MM.1S (cell line): ENCODE measurements around the gene CEMP1.

Experiments
- DNase-seq: peaks from one replicate; pipeline ENCODE4 v3.0.0-alpha.2; 2015
- H2AFZ ChIP-seq: fragments of 300-600 bp; sonication (generic); 2 replicates; pipeline ENCODE4 v1.6.0; 2016; ENCODE audit warnings: antibody characterized with exemption, low read length
- H3F3A ChIP-seq: fragments of 300-600 bp; sonication (generic); 2 replicates; pipeline ENCODE4 v1.6.1; 2016; ENCODE audit warnings: mild to moderate bottlenecking, antibody characterized with exemption, low read length, moderate library complexity, mixed read lengths; ENCODE audit not compliant: insufficient read depth
- H3K27ac ChIP-seq: fragments of 300-600 bp; sonication (generic); 2 replicates; pipeline ENCODE4 v1.5.1; 2016; ENCODE audit warnings: mild to moderate bottlenecking, low read length
- H3K27me3 ChIP-seq: fragments of 300-600 bp; sonication (generic); replicated peaks from 2 replicates; pipeline ENCODE4 v1.6.0; 2016; ENCODE audit warnings: low read length; ENCODE audit not compliant: insufficient read depth
- H3K36me3 ChIP-seq: fragments of 300-600 bp; sonication (generic); replicated peaks from 2 replicates; pipeline ENCODE4 v1.6.1; 2016; ENCODE audit warnings: mild to moderate bottlenecking, low read length, mixed read lengths; ENCODE audit not compliant: insufficient read depth
- H3K4me1 ChIP-seq: fragments of 300-600 bp; sonication (generic); 2 replicates; pipeline ENCODE4 v1.6.1; 2016; ENCODE audit warnings: low read length, mixed read lengths
- H3K4me2 ChIP-seq: fragments of 300-600 bp; sonication (generic); 2 replicates; pipeline ENCODE4 v1.6.0; 2016; ENCODE audit warnings: low read depth, low read length
- H3K4me3 ChIP-seq: fragments of 300-600 bp; sonication (generic); 2 replicates; pipeline ENCODE4 v1.5.1; 2016; ENCODE audit warnings: low read length, mixed read lengths
- H3K79me2 ChIP-seq: fragments of 300-600 bp; sonication (generic); 2 replicates; pipeline ENCODE4 v1.6.1; 2016; ENCODE audit warnings: mixed run types, low read length, mixed read lengths
- H3K9ac ChIP-seq: fragments of 300-600 bp; sonication (generic); 2 replicates; pipeline ENCODE4 v1.6.1; 2016; ENCODE audit warnings: low read length, mixed read lengths
- H3K9me2 ChIP-seq: fragments of 300-600 bp; sonication (generic); replicated peaks from 2 replicates; pipeline ENCODE4 v1.6.1; 2016; ENCODE audit warnings: mild to moderate bottlenecking, low read length, mixed read lengths; ENCODE audit not compliant: insufficient read depth
- H3K9me3 ChIP-seq: fragments of 300-600 bp; sonication (generic); replicated peaks from 2 replicates; pipeline ENCODE4 v1.6.1; 2016; ENCODE audit warnings: mild to moderate bottlenecking, low read length, mixed read lengths; ENCODE audit not compliant: insufficient read depth
- H4K20me1 ChIP-seq: fragments of 300-600 bp; sonication (generic); 2 replicates; pipeline ENCODE4 v1.6.1; 2016; ENCODE audit warnings: mild to moderate bottlenecking, low read length, moderate library complexity, mixed read lengths; ENCODE audit not compliant: insufficient read depth
- EZH2 ChIP-seq: fragments of 300-600 bp; sonication (generic); optimal IDR thresholded peaks from 2 replicates; pipeline ENCODE3; 2017; ENCODE audit warnings: low read depth, mild to moderate bottlenecking, antibody characterized with exemption, low read length, mixed read lengths
- EZH2phosphoT487 ChIP-seq: fragments of 300-600 bp; sonication (generic); IDR thresholded peaks from 2 replicates; pipeline ENCODE4 v1.6.1; 2018; ENCODE audit warnings: antibody characterized with exemption, low read length
- TF ChIP-seq, protein P1 (sequence below): fragments of 300-600 bp; sonication (generic); IDR thresholded peaks from 2 replicates; pipeline ENCODE4 v1.5.1; 2016; ENCODE audit warnings: antibody characterized with exemption, low read length, mixed read lengths

CEMP1 gene

DNA sequence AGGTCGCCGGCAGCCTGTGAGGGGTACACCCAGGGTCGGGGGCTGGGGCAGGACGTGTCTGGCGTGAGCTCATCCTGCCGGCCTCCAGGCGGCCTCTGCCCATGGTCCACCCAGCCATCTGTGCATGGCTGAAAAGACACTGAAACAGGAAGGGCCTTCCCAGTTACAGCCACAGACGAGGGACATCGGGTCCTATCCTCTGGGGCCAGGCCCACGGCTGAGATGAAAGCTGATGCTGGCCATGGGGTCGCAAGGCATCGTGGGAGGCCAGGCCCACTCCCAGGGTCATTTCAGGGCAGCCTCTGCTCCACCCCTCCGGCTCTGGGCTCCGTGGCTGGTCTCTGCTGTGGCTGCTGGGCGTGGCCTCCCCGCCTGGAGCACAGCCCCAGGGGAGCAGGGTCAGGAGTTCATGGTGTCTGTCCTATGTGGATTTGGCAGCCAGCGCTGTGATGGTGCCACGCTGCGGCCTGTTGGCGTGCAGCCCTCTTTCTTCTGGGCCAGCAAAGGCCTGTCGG, 34.0 kb downstream of the CEMP1 start:
- Histone ChIP-seq H3K4me1 (0 out of 2 replicates have a peak, but pooled peaks cover 2% of the 10 kb centered on the region), H3K9ac (no peak overlapping the region), H3K27ac (no peak overlapping the region), H3F3A (no peaks in the 10 kb centered on the region), H3K9me2 (no peaks in the 10 kb centered on the region), H3K9me3 (no peaks in the 10 kb centered on the region), H2AFZ (no peak overlapping the region), H3K4me3 (no peak overlapping the region), H3K36me3 (no peaks in the 10 kb centered on the region), H3K4me2 (no peak overlapping the region), H3K79me2 (no peaks in the 10 kb centered on the region), H4K20me1 (no peaks in the 10 kb centered on the region), H3K27me3 (no peaks in the 10 kb centered on the region)
- no peak for DNase-seq
- TF ChIP-seq EZH2 = no peak
- TF ChIP-seq EZH2phosphoT487 = no peak
- TF ChIP-seq, protein P1, sequence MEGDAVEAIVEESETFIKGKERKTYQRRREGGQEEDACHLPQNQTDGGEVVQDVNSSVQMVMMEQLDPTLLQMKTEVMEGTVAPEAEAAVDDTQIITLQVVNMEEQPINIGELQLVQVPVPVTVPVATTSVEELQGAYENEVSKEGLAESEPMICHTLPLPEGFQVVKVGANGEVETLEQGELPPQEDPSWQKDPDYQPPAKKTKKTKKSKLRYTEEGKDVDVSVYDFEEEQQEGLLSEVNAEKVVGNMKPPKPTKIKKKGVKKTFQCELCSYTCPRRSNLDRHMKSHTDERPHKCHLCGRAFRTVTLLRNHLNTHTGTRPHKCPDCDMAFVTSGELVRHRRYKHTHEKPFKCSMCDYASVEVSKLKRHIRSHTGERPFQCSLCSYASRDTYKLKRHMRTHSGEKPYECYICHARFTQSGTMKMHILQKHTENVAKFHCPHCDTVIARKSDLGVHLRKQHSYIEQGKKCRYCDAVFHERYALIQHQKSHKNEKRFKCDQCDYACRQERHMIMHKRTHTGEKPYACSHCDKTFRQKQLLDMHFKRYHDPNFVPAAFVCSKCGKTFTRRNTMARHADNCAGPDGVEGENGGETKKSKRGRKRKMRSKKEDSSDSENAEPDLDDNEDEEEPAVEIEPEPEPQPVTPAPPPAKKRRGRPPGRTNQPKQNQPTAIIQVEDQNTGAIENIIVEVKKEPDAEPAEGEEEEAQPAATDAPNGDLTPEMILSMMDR = no peak

DNA sequence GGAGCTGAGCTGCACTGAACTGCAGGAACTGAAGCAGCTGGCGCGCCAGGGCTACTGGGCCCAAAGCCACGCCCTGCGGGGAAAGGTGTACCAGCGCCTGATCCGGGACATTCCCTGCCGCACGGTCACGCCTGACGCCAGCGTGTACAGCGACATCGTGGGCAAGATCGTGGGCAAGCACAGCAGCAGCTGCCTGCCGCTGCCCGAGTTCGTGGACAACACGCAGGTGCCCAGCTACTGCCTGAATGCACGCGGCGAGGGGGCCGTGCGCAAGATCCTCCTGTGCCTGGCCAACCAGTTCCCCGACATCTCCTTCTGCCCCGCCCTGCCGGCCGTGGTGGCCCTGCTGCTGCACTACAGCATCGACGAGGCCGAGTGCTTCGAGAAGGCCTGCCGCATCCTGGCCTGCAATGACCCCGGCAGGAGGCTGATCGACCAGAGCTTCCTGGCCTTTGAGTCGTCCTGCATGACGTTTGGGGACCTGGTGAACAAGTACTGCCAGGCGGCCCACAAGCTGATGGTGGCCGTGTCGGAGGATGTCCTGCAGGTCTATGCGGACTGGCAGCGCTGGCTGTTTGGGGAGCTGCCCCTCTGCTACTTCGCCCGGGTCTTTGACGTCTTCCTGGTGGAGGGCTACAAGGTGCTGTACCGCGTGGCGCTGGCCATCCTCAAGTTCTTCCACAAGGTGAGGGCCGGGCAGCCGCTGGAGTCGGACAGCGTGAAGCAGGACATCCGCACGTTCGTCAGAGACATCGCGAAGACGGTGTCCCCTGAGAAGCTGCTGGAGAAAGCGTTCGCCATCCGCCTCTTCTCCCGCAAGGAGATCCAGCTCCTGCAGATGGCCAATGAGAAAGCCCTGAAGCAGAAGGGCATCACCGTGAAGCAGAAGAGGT, 34.7 kb downstream of the CEMP1 start:
- H3K9me3 ChIP-seq = no peaks in the 10 kb centered on the region
- H3K4me2 ChIP-seq = no peak overlapping the region
- no peak overlapping the region for H3K9ac ChIP-seq
- H3F3A ChIP-seq = no peaks in the 10 kb centered on the region
- H3K27me3 ChIP-seq = no peaks in the 10 kb centered on the region
- no peaks in the 10 kb centered on the region for H3K9me2 ChIP-seq
- no peaks in the 10 kb centered on the region for H4K20me1 ChIP-seq
- no peak for DNase-seq
- no peak overlapping the region for H3K27ac ChIP-seq
- TF ChIP-seq EZH2phosphoT487 (no peak), EZH2 (no peak)
- TF ChIP-seq, protein P1 = no peak
- no peaks in the 10 kb centered on the region for H3K36me3 ChIP-seq
- H3K4me1 ChIP-seq = 0 out of 2 replicates have a peak, but pooled peaks cover 2% of the 10 kb centered on the region
- no peak overlapping the region for H2AFZ ChIP-seq
- no peaks in the 10 kb centered on the region for H3K79me2 ChIP-seq
- no peak overlapping the region for H3K4me3 ChIP-seq

DNA sequence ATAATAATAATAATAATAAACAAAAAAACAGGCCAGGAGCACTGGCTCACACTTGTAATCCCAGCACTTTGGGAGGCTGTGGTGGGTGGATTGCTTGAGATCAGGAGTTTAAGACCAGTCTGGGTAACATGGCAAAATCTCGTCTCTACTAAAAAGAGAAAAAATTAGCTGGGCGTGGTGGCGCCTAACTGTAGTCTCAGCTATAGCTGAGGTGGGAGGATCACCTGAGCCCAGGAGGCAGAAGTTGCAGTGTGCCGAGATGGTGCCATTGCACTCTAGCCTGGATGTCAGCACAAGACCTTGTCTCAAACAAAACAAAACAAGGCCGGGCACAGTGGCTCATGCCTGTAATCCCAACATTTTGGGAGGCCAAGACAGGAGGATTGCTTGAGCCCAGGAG, 36.2 kb downstream of the CEMP1 start:
- H3K4me2 ChIP-seq = no peak overlapping the region
- DNase-seq = no peak
- no peaks in the 10 kb centered on the region for H3K4me1 ChIP-seq
- no peak overlapping the region for H3K27ac ChIP-seq
- H3F3A ChIP-seq = no peaks in the 10 kb centered on the region
- H3K4me3 ChIP-seq = no peak overlapping the region
- no peaks in the 10 kb centered on the region for H3K79me2 ChIP-seq
- no peaks in the 10 kb centered on the region for H3K9me3 ChIP-seq
- H3K27me3 ChIP-seq = no peaks in the 10 kb centered on the region
- H4K20me1 ChIP-seq = no peaks in the 10 kb centered on the region
- no peak overlapping the region for H2AFZ ChIP-seq
- no peaks in the 10 kb centered on the region for H3K36me3 ChIP-seq
- H3K9ac ChIP-seq = no peak overlapping the region
- no peaks in the 10 kb centered on the region for H3K9me2 ChIP-seq
- TF ChIP-seq EZH2 = no peak
- TF ChIP-seq, protein P1 = no peak
- no peak for TF ChIP-seq EZH2phosphoT487
